IMR-90 (cell line): ENCODE measurements around the gene CREBZF. TPM values are rescaled to one million over a fixed set of nuclear protein-coding genes. Genes with fewer than 3 reads are reported as not detected.

Experiments
- ATAC-seq: fragments of 200-7000 bp; cut with Tn5 transposase; 2 replicates; pipeline ENCODE4 v1.9.1; 2020; ENCODE audit warnings: low read depth, mild to moderate bottlenecking, moderate library complexity
- BruUV-seq: library from RNA; stranded (reverse); fragments of 400-500 nt; replicated peaks from 2 replicates; lab custom pipeline; 2021; lab: Mats Ljungman, UMichigan
- CTCF ChIA-PET: fragments of 300-600 bp; formaldehyde crosslinking; extraction: SDS; loops from one replicate; lab custom pipeline; 2021; ENCODE audit warnings: antibody characterized with exemption; lab: Yijun Ruan, JAX
- POLR2A ChIA-PET: fragments of 300-600 bp; sonication (Branson Sonifier 250); formaldehyde crosslinking; loops from one replicate; lab custom pipeline; 2022; ENCODE audit warnings: antibody characterized with exemption; ENCODE audit not compliant: unreplicated experiment; lab: Charles Lee
- DNase-seq: peaks from one replicate; pipeline ENCODE4 v3.0.0; 2013
- H2AFZ ChIP-seq: replicated peaks from 2 replicates; pipeline ENCODE3; 2013; ENCODE audit warnings: low read length, mild to moderate bottlenecking; ENCODE audit not compliant: poor library complexity
- H2AK5ac ChIP-seq: 2 replicates; pipeline ENCODE4 v1.6.1; 2013; ENCODE audit warnings: low read depth, low read length, inconsistent platforms
- H2AK9ac ChIP-seq: replicated peaks from 2 replicates; pipeline ENCODE3; 2013; ENCODE audit warnings: mild to moderate bottlenecking, low read depth, low read length, moderate library complexity; ENCODE audit not compliant: poor library complexity
- H2BK120ac ChIP-seq: 2 replicates; pipeline ENCODE4 v1.6.1; 2013; ENCODE audit warnings: low read depth, low read length, inconsistent platforms
- H2BK15ac ChIP-seq: 3 replicates; pipeline ENCODE4 v1.6.1; 2013; ENCODE audit warnings: low read depth, low read length, inconsistent platforms
- H2BK20ac ChIP-seq: 2 replicates; pipeline ENCODE4 v1.6.1; 2013; ENCODE audit warnings: low read depth, mild to moderate bottlenecking, inconsistent platforms, low read length, moderate library complexity
- H2BK5ac ChIP-seq: 2 replicates; pipeline ENCODE4 v1.6.1; 2013; ENCODE audit warnings: mild to moderate bottlenecking, low read depth, low read length, inconsistent platforms; ENCODE audit not compliant: poor library complexity, severe bottlenecking
- H3K14ac ChIP-seq: replicated peaks from 2 replicates; pipeline ENCODE4 v1.6.1; 2013; ENCODE audit warnings: low read depth, low read length, inconsistent platforms
- H3K18ac ChIP-seq: 2 replicates; pipeline ENCODE4 v1.6.1; 2013; ENCODE audit warnings: low read depth, low read length, control low read depth
- H3K23ac ChIP-seq: 2 replicates; pipeline ENCODE4 v1.6.1; 2013; ENCODE audit warnings: low read depth, low read length, inconsistent platforms
- H3K27ac ChIP-seq: 2 replicates; pipeline ENCODE4 v1.5.1; 2013; ENCODE audit warnings: mild to moderate bottlenecking, control low read depth, low read length; ENCODE audit not compliant: insufficient read depth
- H3K27me3 ChIP-seq: 2 replicates; pipeline ENCODE4 v1.6.1; 2013; ENCODE audit warnings: low read length; ENCODE audit not compliant: control insufficient read depth, insufficient read depth
- H3K36me3 ChIP-seq: 2 replicates; pipeline ENCODE4 v1.6.1; 2013; ENCODE audit warnings: low read length, mixed read lengths; ENCODE audit not compliant: control insufficient read depth, insufficient read depth
- H3K4ac ChIP-seq: 2 replicates; pipeline ENCODE4 v1.6.1; 2013; ENCODE audit warnings: low read depth, low read length, inconsistent platforms
- H3K4me1 ChIP-seq: 2 replicates; pipeline ENCODE4 v1.6.1; 2013; ENCODE audit warnings: low read length, mixed read lengths; ENCODE audit not compliant: control insufficient read depth, insufficient read depth
- H3K4me2 ChIP-seq: 2 replicates; pipeline ENCODE4 v1.6.1; 2013; ENCODE audit warnings: low read depth, mild to moderate bottlenecking, control low read depth, low read length, moderate library complexity
- H3K4me3 ChIP-seq: 2 replicates; pipeline ENCODE4 v1.5.1; 2013; ENCODE audit warnings: low read depth, mild to moderate bottlenecking, control low read depth, low read length, moderate library complexity; ENCODE audit not compliant: insufficient read depth
- H3K56ac ChIP-seq: 2 replicates; pipeline ENCODE4 v1.6.1; 2013; ENCODE audit warnings: low read length, inconsistent platforms; ENCODE audit not compliant: insufficient read depth; ENCODE audit errors: extremely low read depth
- H3K79me1 ChIP-seq, 2 experiments: 2 replicates each; pipeline ENCODE4 v1.6.1; 2013; ENCODE audit warnings: low read length in 2 of 2, inconsistent platforms in 1 of 2, low read depth in 1 of 2
- H3K9ac ChIP-seq: 2 replicates; pipeline ENCODE4 v1.6.1; 2013; ENCODE audit warnings: low read depth, low read length, control low read depth
- H3K9me1 ChIP-seq: 2 replicates; pipeline ENCODE4 v1.6.1; 2013; ENCODE audit warnings: low read length, inconsistent platforms; ENCODE audit not compliant: insufficient read depth
- H3K9me3 ChIP-seq: 2 replicates; pipeline ENCODE4 v1.6.1; 2013; ENCODE audit warnings: low read length; ENCODE audit not compliant: control insufficient read depth, insufficient read depth
- H4K20me1 ChIP-seq: 2 replicates; pipeline ENCODE4 v1.6.1; 2013; ENCODE audit warnings: low read length, inconsistent platforms; ENCODE audit not compliant: insufficient read depth
- H4K5ac ChIP-seq: 2 replicates; pipeline ENCODE4 v1.6.1; 2013; ENCODE audit warnings: mild to moderate bottlenecking, low read depth, low read length, control low read depth
- H4K8ac ChIP-seq, 2 experiments: 2 replicates each; pipeline ENCODE4 v1.6.1; 2013; ENCODE audit warnings: low read depth in 2 of 2, low read length in 2 of 2, control low read depth in 1 of 2, inconsistent platforms in 1 of 2
- H4K91ac ChIP-seq: 2 replicates; pipeline ENCODE4 v1.6.1; 2013; ENCODE audit warnings: low read depth, low read length, inconsistent platforms; ENCODE audit not compliant: insufficient read depth
- MAFK ChIP-seq: IDR thresholded peaks from 2 replicates; pipeline ENCODE4 v1.6.1; 2012; ENCODE audit warnings: low read depth, low read length, improper control_type of control experiment
- POLR2A ChIP-seq: IDR thresholded peaks from 2 replicates; pipeline ENCODE4 v1.6.1; 2012; ENCODE audit warnings: mild to moderate bottlenecking, low read depth, low read length
- RFX5 ChIP-seq: IDR thresholded peaks from 2 replicates; pipeline ENCODE4 v1.8.0; 2012; ENCODE audit warnings: low read depth, mild to moderate bottlenecking, low read length, moderate library complexity
- SMC3 ChIP-seq: fragments of 150-350 bp; IDR thresholded peaks from 2 replicates; pipeline ENCODE4 v1.6.1; 2016; ENCODE audit warnings: low read depth, mild to moderate bottlenecking, antibody characterized with exemption, low read length, moderate library complexity
- WGBS, 2 experiments: methylation state at CpG; one replicate each; pipeline versions ENCODE4 v1.1.5 to v1.1.7; 2013; ENCODE audit warnings: missing lambda C conversion rate in 2 of 2; ENCODE audit not compliant: insufficient read length in 1 of 2; ENCODE audit errors: extremely low coverage in 2 of 2; 5-methylcytosine and 5-hydroxymethylcytosine counted together
- dilution Hi-C: fragments of 300-500 bp; cut with HindIII; formaldehyde crosslinking; loops from one replicate; pipeline ENCODE4 v1.14.3; 2018; ENCODE audit warnings: low sequenced_read_pairs; ENCODE audit not compliant: unreplicated experiment
- in situ Hi-C: fragments of 300-500 bp; cut with MboI; formaldehyde crosslinking; loops from 3 replicates; pipeline ENCODE4 v1.14.3; 2019; ENCODE audit warnings: low sequenced_read_pairs, inconsistent platforms, mixed read lengths
- intact Hi-C: fragments of 100-400 bp; cut with micrococcal nuclease; formaldehyde crosslinking; loops from 2 replicates; pipeline ENCODE4 v1.10.0; 2022
- polyA plus RNA-seq, 3 experiments: library from polyadenylated mRNA; depleted of rRNA; stranded (reverse); fragments of >200 nt; gene quantifications; 2 replicates each; pipeline ENCODE4 v1.2.3, GENCODE V29; 2012; ENCODE audit warnings: low replicate concordance in 1 of 3
- total RNA-seq: library from RNA; depleted of rRNA; stranded (reverse); fragments of >200 nt; gene quantifications from 2 replicates; pipeline ENCODE4 v1.2.3, GENCODE V29; 2012
- TF ChIP-seq, protein P1 (sequence below): fragments of 150-350 bp; IDR thresholded peaks from 2 replicates; pipeline ENCODE4 v1.6.1; 2017; ENCODE audit warnings: mild to moderate bottlenecking, antibody characterized with exemption, low read length, low read depth

CREBZF gene
- total and polyA plus RNA-seq, 2 of the 4 experiments (the other 2 are of a cell fraction): 12.5 to 17.7 TPM

DNA sequence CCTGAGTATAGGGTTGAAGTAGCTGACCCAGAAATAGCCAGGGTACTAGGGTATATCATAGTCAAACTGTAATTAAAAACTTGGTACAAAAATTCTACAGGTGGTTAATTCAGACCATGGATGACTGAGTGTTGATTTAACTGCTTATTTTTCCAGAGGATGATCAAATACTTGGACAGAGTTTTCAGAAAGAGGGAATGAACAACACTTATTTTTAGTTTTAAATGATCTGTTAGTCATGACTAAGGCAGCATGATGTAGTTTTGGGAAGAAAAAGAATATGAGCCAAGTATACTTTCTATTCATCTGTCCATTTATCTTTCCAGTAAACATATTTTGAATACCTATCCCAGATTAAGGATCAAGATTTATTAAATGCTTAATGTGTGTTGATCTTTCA lies 40.9 kb upstream of the CREBZF start (continued):
- TF ChIP-seq, protein P1, sequence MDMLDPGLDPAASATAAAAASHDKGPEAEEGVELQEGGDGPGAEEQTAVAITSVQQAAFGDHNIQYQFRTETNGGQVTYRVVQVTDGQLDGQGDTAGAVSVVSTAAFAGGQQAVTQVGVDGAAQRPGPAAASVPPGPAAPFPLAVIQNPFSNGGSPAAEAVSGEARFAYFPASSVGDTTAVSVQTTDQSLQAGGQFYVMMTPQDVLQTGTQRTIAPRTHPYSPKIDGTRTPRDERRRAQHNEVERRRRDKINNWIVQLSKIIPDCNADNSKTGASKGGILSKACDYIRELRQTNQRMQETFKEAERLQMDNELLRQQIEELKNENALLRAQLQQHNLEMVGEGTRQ: no peak
- no peak for TF ChIP-seq RFX5

DNA sequence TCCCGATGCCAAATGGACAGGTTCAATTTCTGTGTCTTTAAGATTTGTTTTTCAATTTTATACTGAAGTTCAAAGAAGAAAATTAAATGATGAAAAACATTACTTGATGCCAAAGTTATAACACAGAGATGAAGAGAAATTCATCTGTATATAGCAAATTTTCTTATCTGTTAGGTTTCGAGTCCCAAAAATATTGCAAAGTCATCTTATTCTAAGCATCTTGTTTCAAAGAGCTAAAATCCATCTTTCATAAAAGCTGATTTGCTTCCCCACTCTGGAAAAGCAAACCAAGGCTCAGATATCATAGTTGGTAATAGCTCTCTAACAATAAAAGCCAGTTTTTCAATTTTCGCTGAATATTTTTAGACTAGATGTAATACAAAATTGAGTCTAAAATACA lies 40.0 kb upstream of the CREBZF start:
- Histone ChIP-seq H2AFZ (no peak overlapping the region), H3K9ac (no peak overlapping the region), H3K18ac (no peak overlapping the region), H2AK9ac (no peak overlapping the region), H3K4me2 (no peak overlapping the region), H4K8ac (no peak overlapping the region), H3K56ac (no peak overlapping the region), H4K5ac (no peak overlapping the region), H2BK5ac (no peak overlapping the region), H2BK20ac (no peak overlapping the region), H3K27me3 (no peaks in the 10 kb centered on the region), H3K14ac (no peak overlapping the region), H3K27ac (no peak overlapping the region), H2BK15ac (no peak overlapping the region), H3K36me3 (peaks cover 14% of the 10 kb centered on the region), H3K9me1 (peaks cover 3% of the 10 kb centered on the region; the same call in 1 of the 2 replicates), H2AK5ac (no peak overlapping the region), H3K4me1 (no peaks in the 10 kb centered on the region), H4K91ac (no peak overlapping the region), H3K23ac (no peak overlapping the region), H3K4ac (no peak overlapping the region), H4K20me1 (no peaks in the 10 kb centered on the region), H3K79me1 (0 out of 4 replicates have a peak, but pooled peaks cover 0 to 3% of the 10 kb centered on the region in 2 experiments), H3K9me3 (no peaks in the 10 kb centered on the region), H2BK120ac (no peak overlapping the region), H3K4me3 (no peak overlapping the region)
- POLR2A ChIA-PET: no interaction called here
- no CpG with 5 or more reads among the region's 3 CpGs for WGBS, 2 experiments
- dilution Hi-C loops (no loop called here), in situ Hi-C loops (no loop called here), intact Hi-C loops (no loop called here)
- DNase-seq: no peak
- ATAC-seq: no peak
- BruUV-seq: no TSS peak
- CTCF ChIA-PET: interaction anchor here (1.5 kb wide), 1 partner anchor 10 kb away, joined by 5 read pairs; no protein-coding TSS in a partner anchor
- TF ChIP-seq MAFK: peak; percentile 68; the same call in 1 of the 2 replicates
- TF ChIP-seq SMC3: no peak
- TF ChIP-seq POLR2A: no peak
